Common myeloid progenitor, CD34-positive (primary cell): ENCODE measurements around the gene IZUMO1. TPM values are rescaled to one million over a fixed set of nuclear protein-coding genes. Genes with fewer than 3 reads are reported as not detected.
"Not testable (repeated sequence)": the region's sequence is repeated elsewhere in the genome, so short reads cannot be mapped to it uniquely, and the experiment has no call there.

Experiments used
- CTCF ChIA-PET: fragments of 350-600 bp; sonication (Branson Sonifier 250); formaldehyde crosslinking; loops from one replicate; lab custom pipeline; 2021; ENCODE audit warnings: antibody characterized with exemption; lab: Charles Lee
- POLR2A ChIA-PET: fragments of 350-600 bp; sonication (Branson Sonifier 250); formaldehyde crosslinking; loops from one replicate; lab custom pipeline; 2021; ENCODE audit warnings: antibody characterized with exemption; lab: Charles Lee
- DNase-seq, 3 donors: peaks; one replicate each; pipeline versions ENCODE4 v3.0.0 to v3.0.0-alpha.2; 2013
- H3K27ac ChIP-seq, 2 experiments: 1 replicate in 1 of 2; 2 replicates in 1 of 2; pipeline ENCODE4 v1.7.0; 2013; ENCODE audit warnings: inconsistent platforms in 2 of 2, low read length in 2 of 2, mild to moderate bottlenecking in 2 of 2, low read depth in 1 of 2, moderate library complexity in 1 of 2; ENCODE audit not compliant: severe bottlenecking in 2 of 2, insufficient read depth in 1 of 2, poor library complexity in 1 of 2
- H3K27me3 ChIP-seq, 5 experiments: replicated peaks in 2 of 5; 1 replicate in 3 of 5; 2 replicates in 2 of 5; pipeline versions ENCODE4 v1.6.1 to v1.7.0; 2013; ENCODE audit warnings: low read length in 4 of 5, mild to moderate bottlenecking in 2 of 5, moderate library complexity in 2 of 5, inconsistent platforms in 1 of 5; ENCODE audit not compliant: insufficient read depth in 5 of 5, control insufficient read depth in 4 of 5
- H3K36me3 ChIP-seq, 4 experiments: 1 replicate in 2 of 4; 2 replicates in 2 of 4; pipeline versions ENCODE4 v1.6.1 to v1.7.0; 2013; ENCODE audit warnings: low read length in 3 of 4, control low read depth in 1 of 4, mild to moderate bottlenecking in 1 of 4; ENCODE audit not compliant: control insufficient read depth in 4 of 4, insufficient read depth in 4 of 4
- H3K4me1 ChIP-seq, 4 experiments: 1 replicate in 3 of 4; 2 replicates in 1 of 4; pipeline versions ENCODE4 v1.6.1 to v1.7.1; 2013; ENCODE audit warnings: low read length in 3 of 4, mild to moderate bottlenecking in 3 of 4, control low read depth in 1 of 4, inconsistent platforms in 1 of 4, moderate library complexity in 1 of 4; ENCODE audit not compliant: control insufficient read depth in 4 of 4, insufficient read depth in 4 of 4; ENCODE audit errors: control extremely low read depth in 1 of 4
- H3K4me3 ChIP-seq, 7 experiments: 1 replicate in 4 of 7; 2 replicates in 3 of 7; pipeline versions ENCODE4 v1.5.1 to v1.7.0; 2013; ENCODE audit warnings: mild to moderate bottlenecking in 7 of 7, low read length in 6 of 7, moderate library complexity in 6 of 7, inconsistent platforms in 2 of 7, low read depth in 2 of 7, control low read depth in 1 of 7; ENCODE audit not compliant: insufficient read depth in 4 of 7, control insufficient read depth in 1 of 7; ENCODE audit errors: extremely low read depth in 1 of 7
- H3K9me3 ChIP-seq, 5 experiments: 1 replicate in 4 of 5; 2 replicates in 1 of 5; pipeline versions ENCODE4 v1.6.1 to v1.7.1; 2013; ENCODE audit warnings: low read length in 4 of 5, mild to moderate bottlenecking in 2 of 5, inconsistent platforms in 1 of 5, low read depth in 1 of 5, moderate library complexity in 1 of 5; ENCODE audit not compliant: control insufficient read depth in 4 of 5, insufficient read depth in 2 of 5; ENCODE audit errors: control extremely low read depth in 1 of 5
- WGBS: methylation state at CpG from one replicate; pipeline ENCODE4 v1.1.5; 2013; ENCODE audit not compliant: insufficient coverage; 5-methylcytosine and 5-hydroxymethylcytosine counted together
- polyA plus RNA-seq: library from polyadenylated mRNA; unstranded; fragments of 120-200 nt; gene quantifications from one replicate; pipeline ENCODE4 v1.2.1, GENCODE V29; 2013

The IZUMO1 gene
- 0.28 TPM for polyA plus RNA-seq

DNA sequence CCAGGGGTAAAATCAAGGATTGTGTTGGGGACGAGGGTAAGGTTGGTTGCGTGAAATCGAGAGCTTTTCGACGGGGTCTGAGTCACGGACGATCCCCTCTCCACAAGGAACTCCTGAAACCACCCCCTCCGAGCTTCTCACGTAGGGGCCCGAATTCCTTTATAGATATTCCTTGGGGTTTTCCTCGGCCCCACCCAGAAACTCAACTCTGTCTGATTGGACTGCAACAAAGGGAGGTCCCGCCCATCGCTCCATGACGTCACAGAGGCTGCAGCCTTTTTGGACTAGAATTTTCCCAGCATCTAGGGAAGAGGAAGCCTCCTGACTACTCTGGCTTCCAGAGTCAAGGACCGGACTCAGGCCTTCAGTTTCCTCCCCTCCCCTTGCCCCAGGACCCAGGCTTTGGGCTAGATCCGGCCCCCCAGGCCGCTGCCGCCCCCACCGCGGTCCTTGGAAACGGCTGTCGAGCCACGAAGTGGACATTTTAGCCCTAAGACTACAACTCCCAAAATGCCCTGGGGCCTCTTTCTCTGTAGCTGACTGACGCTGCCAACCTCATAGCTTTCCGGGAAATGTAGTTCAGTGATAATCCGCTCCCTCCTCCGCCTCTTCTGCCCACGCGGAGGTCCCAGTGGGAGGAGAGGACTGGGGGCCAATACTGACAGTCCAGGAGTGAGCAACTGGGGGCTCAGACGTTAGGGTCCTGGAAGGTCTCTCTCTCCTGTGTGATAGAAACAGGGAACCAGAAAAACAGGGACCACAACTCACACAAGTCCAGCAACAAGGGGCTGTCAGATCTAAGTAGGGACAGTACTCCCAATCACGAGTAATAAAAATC, at the start of gene IZUMO1:
Gene IZUMO1, minus strand, starts transcription at position 172 of the 838 bp plus-strand sequence. CDS start 1,050 bp downstream, outside the sequence.
- POLR2A ChIA-PET = no interaction called here
- H3K27me3 ChIP-seq = peaks cover 0 to 10% (median 0%) of the 10 kb centered on the region in 5 experiments
- H3K27ac ChIP-seq = peak within 1 kb of the TSS in 1 of 2 experiments; percentile 75
- peak; percentile 80 to 89 (median 87) for DNase-seq
- CTCF ChIA-PET = interaction anchor here (1.4 to 1.5 kb wide), 2 partner anchors 13 to 41 kb away, joined by 3 to 5 read pairs; no protein-coding TSS in a partner anchor
- 10% methylated on average over 24 of the region's 31 CpGs for WGBS
- H3K4me1 ChIP-seq = peaks cover 0 to 23% (median 10%) of the 10 kb centered on the region in 4 experiments
- H3K9me3 ChIP-seq = no peaks in the 10 kb centered on the region
- H3K36me3 ChIP-seq = peaks cover 0 to 6% (median 2%) of the 10 kb centered on the region in 4 experiments
- H3K4me3 ChIP-seq = peak within 1 kb of the TSS; percentile 42 to 82 (median 69)

DNA sequence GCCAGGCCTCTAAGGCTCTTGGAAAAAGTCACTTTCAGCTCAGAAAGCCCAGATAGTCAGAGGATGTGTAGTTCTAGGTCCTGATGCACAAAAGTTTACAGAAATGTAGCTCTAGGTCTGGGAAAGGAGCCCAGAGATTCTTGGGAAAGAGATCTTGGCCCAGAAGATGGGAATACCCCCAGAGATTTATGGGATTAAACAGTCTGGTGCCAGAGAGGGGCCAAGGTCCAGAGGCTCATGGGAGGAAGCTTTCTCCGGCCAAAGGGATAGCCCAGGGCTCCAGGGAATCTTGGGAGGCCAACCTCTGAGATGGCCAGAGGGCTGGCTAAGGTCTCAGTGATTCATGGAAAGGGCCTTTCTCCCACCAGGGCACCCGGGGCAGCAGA, 49.0 kb upstream of the IZUMO1 start:
- WGBS = 100% methylated on average over 1 of the region's 2 CpGs
- POLR2A ChIA-PET = interaction anchor here (0.6 to 1.0 kb wide), 4 partner anchors 41 to 175 kb away, joined by 3 to 4 read pairs (median 3); no protein-coding TSS in a partner anchor
- peak overlapping the region in 1 of 7 experiments; percentile 76 for H3K4me3 ChIP-seq

DNA sequence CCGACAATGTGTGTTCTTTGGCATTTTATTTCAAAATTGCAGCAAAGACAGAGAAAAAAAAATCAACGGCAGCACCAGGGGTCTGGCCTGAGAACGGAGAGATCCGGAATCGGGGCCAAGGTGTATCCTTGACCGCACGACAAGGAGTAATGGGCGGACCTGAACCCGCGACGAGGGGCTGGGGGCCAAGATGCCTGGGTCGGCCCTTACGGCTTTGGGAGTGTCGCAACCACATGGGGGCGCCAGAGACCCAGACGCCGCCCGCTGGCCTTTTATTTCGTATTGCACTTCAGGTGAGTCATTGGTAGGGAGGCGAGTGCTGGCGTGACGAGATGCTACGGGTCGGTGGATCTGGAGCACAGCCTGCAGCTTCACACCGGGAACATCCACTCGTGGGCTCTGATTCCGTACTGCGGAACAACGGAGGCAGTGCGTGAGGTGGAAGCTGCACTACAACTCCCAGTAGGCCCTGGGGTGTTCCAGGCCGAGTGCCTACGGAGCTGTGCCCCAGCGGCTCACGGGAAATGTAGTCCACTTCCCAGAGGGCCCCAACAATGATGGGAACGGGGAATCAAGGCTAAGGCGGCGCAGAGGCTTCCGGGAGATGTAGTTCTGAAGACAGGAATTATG, 48.5 kb upstream of the IZUMO1 start:
- DNase-seq = peak; percentile 89 to 93 (median 93)
- H3K4me1 ChIP-seq = peaks cover 0 to 13% (median 3%) of the 10 kb centered on the region in 4 experiments
- peaks cover 0 to 6% (median 2%) of the 10 kb centered on the region in 4 experiments for H3K36me3 ChIP-seq
- no peaks in the 10 kb centered on the region for H3K9me3 ChIP-seq
- POLR2A ChIA-PET = interaction anchor here (0.6 to 1.0 kb wide), 4 partner anchors 42 to 176 kb away, joined by 3 to 4 read pairs (median 3); no protein-coding TSS in a partner anchor
- CTCF ChIA-PET = interaction anchor here (0.7 to 27.8 kb wide), 22 partner anchors 8 to 197 kb away, joined by 3 to 376 read pairs (median 4); partner anchors contain the start of genes BCAT2, CA11, GYS1 and HSD17B14
- 1% methylated on average over 31 of the region's 38 CpGs for WGBS
- peak overlapping the region; percentile 58 to 92 (median 76) for H3K4me3 ChIP-seq
- no peaks in the 10 kb centered on the region for H3K27me3 ChIP-seq
- H3K27ac ChIP-seq = peak overlapping the region in 1 of 2 experiments; percentile 68

More for the DNA sequence above, 49.0 kb upstream of the IZUMO1 start:
- H3K27me3 ChIP-seq = no peaks in the 10 kb centered on the region
- H3K4me1 ChIP-seq = peaks cover 0 to 13% (median 3%) of the 10 kb centered on the region in 4 experiments
- peaks cover 0 to 6% (median 3%) of the 10 kb centered on the region in 4 experiments for H3K36me3 ChIP-seq
- no peak for DNase-seq
- no peak overlapping the region for H3K27ac ChIP-seq
- CTCF ChIA-PET = interaction anchor here (0.7 to 27.8 kb wide), 21 partner anchors 9 to 197 kb away, joined by 3 to 376 read pairs (median 5); partner anchors contain the start of genes BCAT2, CA11, GYS1 and HSD17B14
- H3K9me3 ChIP-seq = no peaks in the 10 kb centered on the region

DNA sequence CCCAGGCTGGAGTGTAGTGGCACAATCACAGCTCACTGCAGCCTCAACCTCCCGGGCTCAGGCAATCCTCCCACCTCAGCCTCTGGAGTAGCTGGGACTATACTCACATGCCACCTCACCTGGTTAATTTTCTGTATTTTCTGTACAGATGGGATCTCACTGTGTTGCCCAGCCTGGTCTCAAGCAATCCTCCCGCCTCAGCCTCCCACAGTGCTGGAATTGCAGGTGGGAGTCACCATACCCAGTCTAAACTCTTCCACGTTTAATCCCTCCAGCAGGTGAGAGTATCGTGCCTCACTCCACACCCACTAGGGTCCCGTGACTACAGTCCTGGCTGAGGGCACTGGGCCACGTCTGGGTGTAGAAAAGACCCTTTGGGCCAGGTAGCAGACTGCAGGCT, 47.6 kb upstream of the IZUMO1 start:
- Histone ChIP-seq H3K27ac (no peak overlapping the region), H3K4me1 (peaks cover 0 to 9% (median 3%) of the 10 kb centered on the region in 4 experiments), H3K4me3 (no peak overlapping the region), H3K36me3 (peaks cover 0 to 4% (median 2%) of the 10 kb centered on the region in 4 experiments), H3K9me3 (no peaks in the 10 kb centered on the region), H3K27me3 (no peaks in the 10 kb centered on the region)
- WGBS = 90% methylated on average over 3 of the region's 6 CpGs
- CTCF ChIA-PET = interaction anchor here (0.5 to 27.8 kb wide), 11 partner anchors 9 to 177 kb away, joined by 3 to 376 read pairs (median 12); partner anchors contain the start of genes CA11 and HSD17B14
- DNase-seq = no peak
- POLR2A ChIA-PET = no interaction called here

DNA sequence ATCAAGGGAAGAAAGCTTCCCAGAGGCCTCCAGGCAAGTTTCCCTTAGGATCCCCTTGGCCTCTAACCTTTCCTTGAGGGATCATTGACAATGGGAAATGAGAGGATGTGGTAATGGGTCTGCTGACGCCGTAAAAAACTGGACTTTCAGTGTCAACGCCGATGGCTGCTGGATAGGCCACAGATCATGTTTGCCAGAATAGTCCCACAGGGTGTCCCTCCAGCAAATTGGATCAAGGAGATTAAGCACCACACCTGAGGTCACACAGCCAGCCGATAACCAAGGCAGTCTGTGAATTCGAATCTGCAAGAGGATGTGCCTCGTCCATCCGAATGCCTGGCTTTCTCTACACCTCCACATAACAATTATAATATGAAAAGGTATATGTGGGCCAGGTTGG, 46.6 kb upstream of the IZUMO1 start:
- H3K27me3 ChIP-seq = no peaks in the 10 kb centered on the region
- POLR2A ChIA-PET = no interaction called here
- DNase-seq = no peak
- H3K4me1 ChIP-seq = peaks cover 0 to 4% (median 2%) of the 10 kb centered on the region in 4 experiments
- H3K4me3 ChIP-seq = no peak overlapping the region
- no peak overlapping the region for H3K27ac ChIP-seq
- CTCF ChIA-PET = interaction anchor here (1.1 to 27.8 kb wide), 7 partner anchors 8 to 178 kb away, joined by 3 to 376 read pairs (median 13); partner anchors contain the start of genes CA11 and HSD17B14
- H3K9me3 ChIP-seq = no peaks in the 10 kb centered on the region
- peaks cover 0 to 4% (median 0%) of the 10 kb centered on the region in 4 experiments for H3K36me3 ChIP-seq
- WGBS = 76% methylated on average over 4 of the region's 8 CpGs

DNA sequence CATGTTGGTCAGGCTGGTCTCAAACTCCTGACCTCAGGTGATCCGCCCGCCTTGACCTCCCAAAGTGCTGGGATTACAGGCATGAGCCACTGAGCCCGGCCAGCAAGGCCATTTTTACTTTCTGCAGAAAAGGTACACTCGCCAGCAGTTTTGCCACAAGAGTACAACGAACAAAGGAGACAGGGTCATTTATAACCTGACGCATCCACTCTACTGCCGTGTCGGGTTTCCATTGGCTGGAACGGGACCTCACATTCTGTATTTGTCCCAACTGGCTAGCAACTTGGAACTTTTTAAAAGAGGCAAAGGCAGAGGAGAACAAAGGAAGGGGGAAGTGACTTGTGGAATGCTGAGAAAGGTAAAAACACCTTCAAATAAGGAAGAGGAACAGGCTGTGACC, 40.6 kb upstream of the IZUMO1 start:
- H3K4me3 ChIP-seq, DNase-seq, POLR2A ChIA-PET, H3K9me3 ChIP-seq, H3K4me1 ChIP-seq, H3K36me3 ChIP-seq, H3K27me3 ChIP-seq, H3K27ac ChIP-seq: not testable (repeated sequence)
- CTCF ChIA-PET = interaction anchor here (0.6 to 27.8 kb wide), 23 partner anchors 8 to 287 kb away, joined by 3 to 376 read pairs (median 4); partner anchors contain the start of genes BAX, BCAT2, FGF21 and HSD17B14
- 97% methylated on average over 7 of the region's 9 CpGs for WGBS
